ENCODE data around the gene FBXL13.
"Not testable (repeated sequence)": the region's sequence is repeated elsewhere in the genome, so short reads cannot be mapped to it uniquely, and the experiment has no call there.

FBXL13 gene

GRCh38 chr7:102817616-102818573, 256.7 kb downstream of the FBXL13 start:
- no peak for DNase-seq (ENCODE audit: low read depth in 2 of 2)

GRCh38 chr7:102814025-102814471, 260.5 kb downstream of the FBXL13 start:
- no peak for DNase-seq (ENCODE audit: low read depth in 2 of 2)

GRCh38 chr7:102813191-102814024, 261.2 kb downstream of the FBXL13 start:
- DNase-seq (ENCODE audit: low read depth in 2 of 2), result no peak

GRCh38 chr7:102811942-102812678, 262.5 kb downstream of the FBXL13 start:
- DNase-seq (ENCODE audit: low read depth in 2 of 2), result no peak

GRCh38 chr7:102810916-102811315, 263.7 kb downstream of the FBXL13 start:
- DNase-seq (ENCODE audit: low read depth in 2 of 2), result no peak

- no peak for DNase-seq (ENCODE audit: low read depth in 2 of 2)
Measured at GRCh38 chr7:102806613-102807012, 268.0 kb downstream of the FBXL13 start.

- DNase-seq (ENCODE audit: low read depth in 2 of 2), result not testable (repeated sequence)
Measured at GRCh38 chr7:102795987-102796595, 278.5 kb downstream of the FBXL13 start.

- not testable (repeated sequence) for DNase-seq (ENCODE audit: low read depth in 2 of 2)
Measured at GRCh38 chr7:102794567-102794966, 280.0 kb downstream of the FBXL13 start.

GRCh38 chr7:102791831-102792230, 282.8 kb downstream of the FBXL13 start:
- not testable (repeated sequence) for DNase-seq (ENCODE audit: low read depth in 2 of 2)

GRCh38 chr7:102791367-102791766, 283.2 kb downstream of the FBXL13 start:
- DNase-seq (ENCODE audit: low read depth in 2 of 2), result not testable (repeated sequence)

- DNase-seq (ENCODE audit: low read depth in 2 of 2), result not testable (repeated sequence)
Measured at GRCh38 chr7:102790364-102791100, 284.1 kb downstream of the FBXL13 start.

GRCh38 chr7:102788770-102789169, 285.8 kb downstream of the FBXL13 start:
- not testable (repeated sequence) for DNase-seq (ENCODE audit: low read depth in 2 of 2)

GRCh38 chr7:102780926-102781325, 293.7 kb downstream of the FBXL13 start:
- not testable (repeated sequence) for DNase-seq (ENCODE audit: low read depth in 2 of 2)

GRCh38 chr7:102778663-102779062, 295.9 kb downstream of the FBXL13 start:
- DNase-seq (ENCODE audit: low read depth in 2 of 2), result not testable (repeated sequence)

- not testable (repeated sequence) for DNase-seq (ENCODE audit: low read depth in 2 of 2)
Measured at GRCh38 chr7:102776217-102776616, 298.4 kb downstream of the FBXL13 start.

GRCh38 chr7:102770467-102770866, 304.1 kb downstream of the FBXL13 start:
- DNase-seq (ENCODE audit: low read depth in 2 of 2), result not testable (repeated sequence)

- DNase-seq (ENCODE audit: low read depth in 2 of 2), result not testable (repeated sequence)
Measured at GRCh38 chr7:102769657-102770192, 304.9 kb downstream of the FBXL13 start.

- DNase-seq (ENCODE audit: low read depth in 2 of 2), result not testable (repeated sequence)
Measured at GRCh38 chr7:102763295-102763905, 311.2 kb downstream of the FBXL13 start.

Measured in activated CD8-positive, alpha-beta memory T cell treated with anti-CD3 and anti-CD28 coated beads for 4 hours (primary cell).